SK-N-SH treated with all-trans-retinoic acid at 6 μM for 48 hours (cell line): ENCODE measurements around the gene CSNK1G1.
A peak's percentile ranks its signal among the peaks of the same experiment; 100 is the strongest.
"Not testable (repeated sequence)": the region's sequence is repeated elsewhere in the genome, so short reads cannot be mapped to it uniquely, and the experiment has no call there.

ENCODE experiments used
- ATAC-seq: fragments of 200-7000 bp; cut with Tn5 transposase; 3 replicates; pipeline ENCODE4 v1.9.1; 2020; ENCODE audit warnings: mild to moderate bottlenecking, moderate library complexity
- ARNTL ChIP-seq: fragments of 450-650 bp; formaldehyde crosslinking; IDR thresholded peaks from 2 replicates; pipeline ENCODE4 v1.5.0; 2020; ENCODE audit warnings: low read depth, mild to moderate bottlenecking, moderate library complexity, borderline replicate concordance
- BACH2 ChIP-seq: fragments of 250-450 bp; sonication (Bioruptor Pico); IDR thresholded peaks from 2 replicates; pipeline ENCODE4 v1.9.0; 2021; ENCODE audit warnings: mild to moderate bottlenecking, borderline replicate concordance
- CSDC2 ChIP-seq: fragments of 250-450 bp; sonication (Bioruptor Pico); IDR thresholded peaks from 2 replicates; pipeline ENCODE4 v1.5.0; 2020; ENCODE audit warnings: mild to moderate bottlenecking, moderate library complexity
- CSRNP3 ChIP-seq: fragments of 250-450 bp; sonication (Bioruptor Pico); IDR thresholded peaks from 2 replicates; pipeline ENCODE4 v1.5.1; 2021; ENCODE audit warnings: mild to moderate bottlenecking, moderate library complexity
- ESRRG ChIP-seq: fragments of 250-450 bp; sonication (Bioruptor Pico); IDR thresholded peaks from 2 replicates; pipeline ENCODE4 v1.6.1; 2021; ENCODE audit warnings: mild to moderate bottlenecking
- GLIS3 ChIP-seq: fragments of 250-450 bp; sonication (Bioruptor Pico); IDR thresholded peaks from 2 replicates; pipeline ENCODE4 v1.5.0; 2020; ENCODE audit warnings: mild to moderate bottlenecking, moderate library complexity
- ISL1 ChIP-seq: fragments of 250-450 bp; sonication (Bioruptor Pico); IDR thresholded peaks from 2 replicates; pipeline ENCODE4 v2.1.2; 2022; ENCODE audit warnings: mild to moderate bottlenecking, moderate library complexity
- OSR1 ChIP-seq: fragments of 250-450 bp; sonication (Bioruptor Pico); IDR thresholded peaks from 2 replicates; pipeline ENCODE4 v1.8.0; 2022; ENCODE audit warnings: moderate library complexity, mild to moderate bottlenecking, inconsistent platforms
- PATZ1 ChIP-seq: fragments of 250-450 bp; sonication (Bioruptor Pico); IDR thresholded peaks from 2 replicates; pipeline ENCODE4 v1.8.0; 2020; ENCODE audit warnings: mild to moderate bottlenecking, moderate library complexity, borderline replicate concordance
- POU6F1 ChIP-seq: fragments of 250-450 bp; sonication (Bioruptor Pico); IDR thresholded peaks from 2 replicates; pipeline ENCODE4 v1.8.0; 2021; ENCODE audit warnings: low read depth, mild to moderate bottlenecking, moderate library complexity, borderline replicate concordance
- RARB ChIP-seq: fragments of 250-450 bp; sonication (Bioruptor Pico); IDR thresholded peaks from 2 replicates; pipeline ENCODE4 v1.8.0; 2021; ENCODE audit warnings: mild to moderate bottlenecking, moderate library complexity
- SNAI2 ChIP-seq: fragments of 250-450 bp; sonication (Bioruptor Pico); IDR thresholded peaks from 2 replicates; pipeline ENCODE4 v1.5.0; 2020; ENCODE audit warnings: mild to moderate bottlenecking, moderate library complexity
- TCF4 ChIP-seq: fragments of 250-450 bp; sonication (Bioruptor Pico); IDR thresholded peaks from 2 replicates; pipeline ENCODE4 v1.8.0; 2021; ENCODE audit warnings: mild to moderate bottlenecking, moderate library complexity, borderline replicate concordance
- TOX ChIP-seq: fragments of 250-450 bp; sonication (Bioruptor Pico); IDR thresholded peaks from 2 replicates; pipeline ENCODE4 v1.8.0; 2021; ENCODE audit warnings: mild to moderate bottlenecking, moderate library complexity, borderline replicate concordance
- ZC3H10 ChIP-seq: fragments of 250-450 bp; sonication (Bioruptor Pico); IDR thresholded peaks from 2 replicates; pipeline ENCODE4 v1.5.1; 2021; ENCODE audit warnings: mild to moderate bottlenecking, moderate library complexity
- ZFP30 ChIP-seq: fragments of 450-650 bp; formaldehyde crosslinking; IDR thresholded peaks from 2 replicates; pipeline ENCODE4 v1.5.0; 2022; ENCODE audit warnings: mild to moderate bottlenecking, moderate library complexity
- ZNF565 ChIP-seq: fragments of 450-650 bp; formaldehyde crosslinking; conservative IDR thresholded peaks from 2 replicates; pipeline ENCODE4 v1.5.0; 2020; ENCODE audit warnings: low read depth, mild to moderate bottlenecking, moderate library complexity
- ZNF70 ChIP-seq: fragments of 450-650 bp; formaldehyde crosslinking; IDR thresholded peaks from 2 replicates; pipeline ENCODE4 v1.5.0; 2020; ENCODE audit warnings: mild to moderate bottlenecking, moderate library complexity
- ZNF8 ChIP-seq: fragments of 450-650 bp; formaldehyde crosslinking; IDR thresholded peaks from 2 replicates; pipeline ENCODE4 v1.5.0; 2020; ENCODE audit warnings: mild to moderate bottlenecking, moderate library complexity

CSNK1G1 gene

GRCh38 chr15:64333986-64334929 is 21.7 kb downstream of the CSNK1G1 start:
- no peak for TF ChIP-seq ZFP30 (CRISPR knock-in tag)
- ATAC-seq: no peak; the same call in 2 of the 3 replicates

GRCh38 chr15:64333516-64333915 is 22.5 kb downstream of the CSNK1G1 start:
- no peak for ATAC-seq
- TF ChIP-seq RARB (CRISPR knock-in tag) (no peak), CSDC2 (CRISPR knock-in tag) (no peak), TCF4 (no peak)

- not testable (repeated sequence) for ATAC-seq
Observed at GRCh38 chr15:64331668-64332067, 24.3 kb downstream of the CSNK1G1 start.

- not testable (repeated sequence) for ATAC-seq
Observed at GRCh38 chr15:64326975-64327374, 29.0 kb downstream of the CSNK1G1 start.

GRCh38 chr15:64326458-64326857 is 29.5 kb downstream of the CSNK1G1 start:
- ATAC-seq: not testable (repeated sequence)

GRCh38 chr15:64324165-64324877 is 31.7 kb downstream of the CSNK1G1 start:
- ATAC-seq: no peak
- TF ChIP-seq GLIS3 (CRISPR knock-in tag): no peak
- TF ChIP-seq ISL1: no peak
- no peak for TF ChIP-seq ZNF70
- no peak for TF ChIP-seq OSR1 (CRISPR knock-in tag)
- TF ChIP-seq PATZ1: no peak
- no peak for TF ChIP-seq ESRRG
- no peak for TF ChIP-seq RARB (CRISPR knock-in tag)

GRCh38 chr15:64315216-64315615 is 40.8 kb downstream of the CSNK1G1 start:
- no peak; the same call in 2 of the 3 replicates for ATAC-seq
- TF ChIP-seq ZNF8 (no peak), ZC3H10 (CRISPR knock-in tag) (no peak), CSRNP3 (CRISPR knock-in tag) (no peak), POU6F1 (CRISPR knock-in tag) (no peak), RARB (CRISPR knock-in tag) (no peak), ARNTL (CRISPR knock-in tag) (no peak)

GRCh38 chr15:64314456-64314855 is 41.5 kb downstream of the CSNK1G1 start:
- ATAC-seq: 0 out of 3 replicates have a peak, but pooled peaks have one; percentile 19
- TF ChIP-seq CSRNP3 (CRISPR knock-in tag) (no peak), TCF4 (no peak), RARB (CRISPR knock-in tag) (no peak), BACH2 (no peak), TOX (CRISPR knock-in tag) (no peak), OSR1 (CRISPR knock-in tag) (no peak), ESRRG (no peak), ZFP30 (CRISPR knock-in tag) (no peak), GLIS3 (CRISPR knock-in tag) (no peak), ARNTL (CRISPR knock-in tag) (no peak), SNAI2 (CRISPR knock-in tag) (no peak), ZC3H10 (CRISPR knock-in tag) (no peak), ZNF565 (CRISPR knock-in tag) (no peak), PATZ1 (no peak)
